B cell (primary cell): ENCODE results near the gene NUMB. TPM values are rescaled to one million over a fixed set of nuclear protein-coding genes. Genes with fewer than 3 reads are reported as not detected.

Experiments
- ATAC-seq: fragments of 200-7000 bp; cut with Tn5 transposase; one replicate; pipeline ENCODE4 v1.10.0; 2021; ENCODE audit warnings: low read depth, mild to moderate bottlenecking, moderate number of reproducible peaks, moderate library complexity
- CTCF ChIA-PET: fragments of 350-600 bp; sonication (Branson Sonifier 250); formaldehyde crosslinking; loops from one replicate; lab custom pipeline; 2021; ENCODE audit warnings: antibody characterized with exemption, inconsistent platforms; lab: Charles Lee
- POLR2A ChIA-PET: fragments of 350-600 bp; sonication (Branson Sonifier 250); formaldehyde crosslinking; loops from one replicate; lab custom pipeline; 2021; ENCODE audit warnings: antibody characterized with exemption; lab: Charles Lee
- DNase-seq: peaks from one replicate; pipeline ENCODE4 v3.0.0; 2013
- H2AFZ ChIP-seq: 2 replicates; pipeline ENCODE4 v1.6.1; 2012; ENCODE audit warnings: mild to moderate bottlenecking, low read depth, low read length; ENCODE audit not compliant: insufficient read depth, poor library complexity, severe bottlenecking
- H3K27ac ChIP-seq, 2 donors: 1 replicate in 1 of 2; 2 replicates in 1 of 2; pipeline ENCODE4 v1.5.1; 2012 to 2013; ENCODE audit warnings: low read length in 2 of 2, mild to moderate bottlenecking in 2 of 2, moderate library complexity in 1 of 2
- H3K27me3 ChIP-seq, 4 experiments: fragments of 200-600 bp in 1 of 4; sonication (generic) in 1 of 4; replicated peaks in 1 of 4; 1 replicate in 2 of 4; 2 replicates in 2 of 4; pipeline versions ENCODE4 v1.6.1 to v1.7.0; 2013 to 2016; ENCODE audit warnings: low read length in 3 of 4, mild to moderate bottlenecking in 2 of 4, mixed read lengths in 1 of 4, moderate library complexity in 1 of 4; ENCODE audit not compliant: insufficient read depth in 4 of 4, control insufficient read depth in 3 of 4; ENCODE audit errors: control extremely low read depth in 1 of 4
- H3K36me3 ChIP-seq, 2 experiments: replicated peaks in 1 of 2; 1 replicate in 1 of 2; 2 replicates in 1 of 2; pipeline versions ENCODE4 v1.6.1 to v1.7.1; 2013; ENCODE audit warnings: low read length in 1 of 2; ENCODE audit not compliant: insufficient read depth in 2 of 2, control insufficient read depth in 1 of 2; ENCODE audit errors: control extremely low read depth in 1 of 2, extremely low read depth in 1 of 2
- H3K4me1 ChIP-seq, 2 donors: fragments of 200-600 bp in 1 of 2; sonication (generic) in 1 of 2; 1 replicate in 1 of 2; 2 replicates in 1 of 2; pipeline versions ENCODE4 v1.5.1 to v1.6.1; 2013 to 2017; ENCODE audit warnings: low read length in 2 of 2; ENCODE audit not compliant: control insufficient read depth in 2 of 2, insufficient read depth in 2 of 2
- H3K4me2 ChIP-seq: replicated peaks from 2 replicates; pipeline ENCODE3; 2012; ENCODE audit warnings: mild to moderate bottlenecking, low read depth, low read length; ENCODE audit not compliant: poor library complexity, severe bottlenecking
- H3K4me3 ChIP-seq, 5 experiments: fragments of 200-600 bp in 1 of 5; sonication (generic) in 1 of 5; 1 replicate in 3 of 5; 2 replicates in 2 of 5; pipeline versions ENCODE4 v1.5.1 to v1.7.0; 2011 to 2016; ENCODE audit warnings: low read length in 4 of 5, mild to moderate bottlenecking in 4 of 5, low read depth in 2 of 5, control low read depth in 1 of 5, moderate library complexity in 1 of 5; ENCODE audit not compliant: insufficient read depth in 1 of 5; ENCODE audit errors: control extremely low read depth in 1 of 5, extremely low read depth in 1 of 5
- H3K79me2 ChIP-seq: fragments of 200-600 bp; sonication (generic); one replicate; pipeline ENCODE4 v1.6.0; 2016; ENCODE audit warnings: low read length; ENCODE audit not compliant: control insufficient read depth, insufficient read depth
- H3K9ac ChIP-seq: fragments of 200-600 bp; sonication (generic); 2 replicates; pipeline ENCODE4 v1.6.1; 2017; ENCODE audit warnings: mild to moderate bottlenecking, low read length, moderate library complexity
- H3K9me3 ChIP-seq, 3 donors: one replicate each; pipeline versions ENCODE4 v1.6.1 to v1.7.1; 2013; ENCODE audit warnings: low read length in 2 of 3; ENCODE audit not compliant: control insufficient read depth in 2 of 3, insufficient read depth in 1 of 3; ENCODE audit errors: control extremely low read depth in 1 of 3
- H4K20me1 ChIP-seq: 2 replicates; pipeline ENCODE4 v1.6.0; 2012; ENCODE audit warnings: mild to moderate bottlenecking, low read length; ENCODE audit not compliant: insufficient read depth, control insufficient read depth, poor library complexity, severe bottlenecking
- H3K27ac Mint-ChIP-seq: one replicate; pipeline ENCODE4 v1.8.0; 2021; ENCODE audit warnings: mixed read lengths
- H3K27me3 Mint-ChIP-seq: one replicate; pipeline ENCODE4 v1.8.0; 2021; ENCODE audit warnings: mixed read lengths
- H3K4me1 Mint-ChIP-seq: one replicate; pipeline ENCODE4 v1.8.0; 2021; ENCODE audit warnings: mixed read lengths
- H3K4me3 Mint-ChIP-seq: one replicate; pipeline ENCODE4 v1.8.0; 2021; ENCODE audit warnings: mixed read lengths
- H3K9me3 Mint-ChIP-seq: one replicate; pipeline ENCODE4 v1.8.0; 2022; ENCODE audit warnings: mixed read lengths; ENCODE audit not compliant: insufficient read depth
- EZH2 ChIP-seq: IDR thresholded peaks from 2 replicates; pipeline ENCODE4 v1.6.1; 2012; ENCODE audit warnings: borderline replicate concordance, low read depth, mild to moderate bottlenecking, moderate library complexity, low read length; ENCODE audit not compliant: insufficient read depth, poor library complexity, severe bottlenecking
- WGBS: methylation state at CpG from one replicate; pipeline ENCODE4 v1.1.5; 2013; ENCODE audit warnings: missing lambda C conversion rate; ENCODE audit not compliant: insufficient coverage; 5-methylcytosine and 5-hydroxymethylcytosine counted together
- intact Hi-C: fragments of 100-400 bp; cut with micrococcal nuclease; formaldehyde crosslinking; loops from one replicate; pipeline ENCODE4 v1.10.0; 2022
- polyA plus RNA-seq: library from polyadenylated mRNA; depleted of rRNA; stranded (reverse); fragments of >200 nt; gene quantifications from 2 replicates; pipeline ENCODE4 v1.2.3, GENCODE V29; 2012
- total RNA-seq, 2 donors: library from RNA; stranded (reverse); fragments of 120-200 nt in 1 of 2; gene quantifications; 1 replicate in 1 of 2; 2 replicates in 1 of 2; pipeline versions ENCODE4 v1.2.3 to v1.2.4, GENCODE V29; 2013 to 2022
- TF ChIP-seq, protein P1 (sequence below): fragments of 200-600 bp; IDR thresholded peaks from one replicate; pipeline ENCODE4 v1.8.0; 2022; ENCODE audit warnings: antibody characterized with exemption, mild to moderate bottlenecking

Gene NUMB
- total and polyA plus RNA-seq, 2 donors (not counting 1 experiment from before 2014, with no cell fraction given) = 63.4 to 102 TPM

DNA sequence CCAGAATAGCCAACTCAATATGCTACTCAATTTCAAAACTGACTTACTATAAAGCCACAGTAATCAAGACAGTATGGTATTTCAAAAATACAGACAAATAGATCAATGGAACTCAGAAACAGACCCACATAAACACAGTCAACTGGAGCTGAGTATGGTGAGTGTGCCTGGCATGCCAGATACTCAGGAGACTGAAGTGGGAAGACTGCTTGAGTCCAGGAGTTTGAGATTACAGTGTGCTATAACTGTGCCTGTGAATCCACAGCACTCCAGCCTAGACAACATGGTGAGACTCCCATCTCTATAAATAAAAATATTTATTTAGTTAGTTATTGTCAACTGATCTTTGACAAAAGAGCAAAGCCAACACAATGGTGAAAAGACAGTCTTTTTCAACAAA, 81.8 kb downstream of the NUMB start:
- peaks cover 11% of the 10 kb centered on the region for H4K20me1 ChIP-seq
- TF ChIP-seq EZH2 = no peak
- TF ChIP-seq, protein P1, sequence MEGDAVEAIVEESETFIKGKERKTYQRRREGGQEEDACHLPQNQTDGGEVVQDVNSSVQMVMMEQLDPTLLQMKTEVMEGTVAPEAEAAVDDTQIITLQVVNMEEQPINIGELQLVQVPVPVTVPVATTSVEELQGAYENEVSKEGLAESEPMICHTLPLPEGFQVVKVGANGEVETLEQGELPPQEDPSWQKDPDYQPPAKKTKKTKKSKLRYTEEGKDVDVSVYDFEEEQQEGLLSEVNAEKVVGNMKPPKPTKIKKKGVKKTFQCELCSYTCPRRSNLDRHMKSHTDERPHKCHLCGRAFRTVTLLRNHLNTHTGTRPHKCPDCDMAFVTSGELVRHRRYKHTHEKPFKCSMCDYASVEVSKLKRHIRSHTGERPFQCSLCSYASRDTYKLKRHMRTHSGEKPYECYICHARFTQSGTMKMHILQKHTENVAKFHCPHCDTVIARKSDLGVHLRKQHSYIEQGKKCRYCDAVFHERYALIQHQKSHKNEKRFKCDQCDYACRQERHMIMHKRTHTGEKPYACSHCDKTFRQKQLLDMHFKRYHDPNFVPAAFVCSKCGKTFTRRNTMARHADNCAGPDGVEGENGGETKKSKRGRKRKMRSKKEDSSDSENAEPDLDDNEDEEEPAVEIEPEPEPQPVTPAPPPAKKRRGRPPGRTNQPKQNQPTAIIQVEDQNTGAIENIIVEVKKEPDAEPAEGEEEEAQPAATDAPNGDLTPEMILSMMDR = no peak
- DNase-seq (no peak), ATAC-seq (no peak)
- no peak overlapping the region for H3K4me3 ChIP-seq
- Mint-ChIP-seq H3K27ac (no peak overlapping the region), H3K27me3 (no peaks in the 10 kb centered on the region), H3K4me1 (peaks cover 25% of the 10 kb centered on the region), H3K9me3 (no peaks in the 10 kb centered on the region), H3K4me3 (no peak overlapping the region)
- ChIA-PET CTCF (no interaction called here), POLR2A (no interaction called here)
- H3K9ac ChIP-seq = no peak overlapping the region
- H2AFZ ChIP-seq = no peak overlapping the region
- no peak overlapping the region for H3K4me2 ChIP-seq
- intact Hi-C loops = no loop called here
- H3K27ac ChIP-seq = no peak overlapping the region
- peaks cover 5% of the 10 kb centered on the region in 2 donors for H3K4me1 ChIP-seq
- H3K36me3 ChIP-seq = peaks cover 0 to 3% of the 10 kb centered on the region in 2 experiments
- H3K9me3 ChIP-seq = no peaks in the 10 kb centered on the region
- no peaks in the 10 kb centered on the region for H3K27me3 ChIP-seq
- peaks cover 63% of the 10 kb centered on the region for H3K79me2 ChIP-seq

DNA sequence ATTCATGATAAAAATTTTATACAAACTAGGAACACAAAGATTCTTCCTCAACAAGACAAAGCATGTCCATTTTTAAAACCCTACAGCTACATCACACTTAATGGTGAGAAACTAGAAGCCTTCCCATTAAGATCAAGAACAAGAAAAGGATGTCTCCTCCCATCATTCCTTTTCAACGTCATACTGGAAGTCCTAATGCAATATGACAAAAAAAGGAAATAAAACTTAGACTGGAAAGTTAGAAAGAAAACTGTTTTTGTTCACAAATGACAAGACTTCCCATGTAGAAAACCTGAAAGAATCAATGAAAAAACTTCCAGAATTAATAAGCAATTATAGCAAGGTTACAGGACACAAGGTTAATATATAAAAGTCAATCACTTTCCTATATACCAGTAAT, 82.5 kb downstream of the NUMB start:
- no peaks in the 10 kb centered on the region for H3K27me3 Mint-ChIP-seq
- H3K4me1 ChIP-seq = no peaks in the 10 kb centered on the region
- CTCF ChIA-PET = no interaction called here
- no peak overlapping the region for H3K4me2 ChIP-seq
- no peak for DNase-seq
- no peak overlapping the region for H3K27ac ChIP-seq
- H3K4me1 Mint-ChIP-seq = peaks cover 21% of the 10 kb centered on the region
- H2AFZ ChIP-seq = no peak overlapping the region
- peaks cover 59% of the 10 kb centered on the region for H3K79me2 ChIP-seq
- no peak for TF ChIP-seq EZH2
- TF ChIP-seq, protein P1 = no peak
- H4K20me1 ChIP-seq = peaks cover 6% of the 10 kb centered on the region
- no peaks in the 10 kb centered on the region for H3K9me3 ChIP-seq
- ATAC-seq = no peak
- no peak overlapping the region for H3K4me3 Mint-ChIP-seq
- intact Hi-C loops = no loop called here
- no CpG with 5 or more reads among the region's 1 CpG for WGBS
- no peaks in the 10 kb centered on the region for H3K27me3 ChIP-seq
- no peaks in the 10 kb centered on the region for H3K9me3 Mint-ChIP-seq
- peaks cover 0 to 3% of the 10 kb centered on the region in 2 experiments for H3K36me3 ChIP-seq
- no peak overlapping the region for H3K27ac Mint-ChIP-seq
- H3K4me3 ChIP-seq = no peak overlapping the region
- no peak overlapping the region for H3K9ac ChIP-seq
- POLR2A ChIA-PET = no interaction called here
